Tibial artery (tissue), 4 donors: ENCODE data around the gene PRKD2.
A peak's percentile ranks its signal among the peaks of the same experiment; 100 is the strongest.

Source experiments
- DNase-seq, 2 donors: peaks; one replicate each; pipeline ENCODE4 v3.0.0-alpha.2; 2019
- H3K27ac ChIP-seq, 2 donors: fragments of 200-600 bp; sonication (generic) in 1 of 2; 1 replicate in 1 of 2; 2 replicates in 1 of 2; pipeline ENCODE4 v1.5.1; 2018 to 2019; ENCODE audit warnings: mild to moderate bottlenecking in 1 of 2
- H3K27me3 ChIP-seq, 2 donors: fragments of 200-600 bp; sonication (generic) in 1 of 2; one replicate each; pipeline versions ENCODE4 v1.5.1 to v1.6.0; 2016 to 2019
- H3K36me3 ChIP-seq, 3 donors: fragments of 200-600 bp; sonication (generic) in 2 of 3; one replicate each; pipeline ENCODE4 v1.5.1; 2016 to 2019; ENCODE audit warnings: mild to moderate bottlenecking in 2 of 3
- H3K4me1 ChIP-seq, 4 donors: fragments of 200-600 bp; sonication (generic) in 2 of 4; 1 replicate in 3 of 4; 2 replicates in 1 of 4; pipeline ENCODE4 v1.5.1; 2016 to 2019
- H3K4me3 ChIP-seq, 2 donors: fragments of 200-600 bp; sonication (generic) in 1 of 2; 1 replicate in 1 of 2; 2 replicates in 1 of 2; pipeline ENCODE4 v1.5.1; 2018 to 2019; ENCODE audit warnings: mild to moderate bottlenecking in 2 of 2
- H3K9me3 ChIP-seq, 3 donors: fragments of 200-600 bp; sonication (generic) in 1 of 3; one replicate each; pipeline ENCODE4 v1.5.1; 2016 to 2019
- CTCF ChIP-seq, 2 experiments: fragments of 200-600 bp in 1 of 2; fragments of 450-650 bp in 1 of 2; IDR thresholded peaks; one replicate each; pipeline ENCODE4 v1.5.1; 2017 to 2019; ENCODE audit warnings: antibody characterized with exemption in 2 of 2, mild to moderate bottlenecking in 1 of 2, moderate library complexity in 1 of 2
- intact Hi-C: fragments of 100-400 bp; cut with DNase I; formaldehyde crosslinking; loops from one replicate; pipeline ENCODE4 v1.15.0; 2023; ENCODE audit warnings: low total_unique reads

The PRKD2 gene

GRCh38 chr19:46646402-46646801, 70.5 kb downstream of the PRKD2 start:
- Histone ChIP-seq H3K4me3 (no peak overlapping the region), H3K4me1 (peaks cover 7 to 44% (median 19%) of the 10 kb centered on the region in 4 donors), H3K36me3 (peaks cover 14 to 20% (median 16%) of the 10 kb centered on the region in 3 donors), H3K27me3 (no peaks in the 10 kb centered on the region), H3K27ac (peak overlapping the region; percentile 69 to 78), H3K9me3 (peaks cover 0 to 5% (median 0%) of the 10 kb centered on the region in 3 donors)
- DNase-seq, result no peak
- no peak for TF ChIP-seq CTCF (IDR thresholded peaks at IDR 0.05)
- intact Hi-C loops, result no loop called here

- intact Hi-C loops, result no loop called here
- peaks cover 0 to 5% (median 0%) of the 10 kb centered on the region in 3 donors for H3K9me3 ChIP-seq
- peak in 1 of 2 donors; percentile 79 for DNase-seq
- no peaks in the 10 kb centered on the region for H3K27me3 ChIP-seq
- H3K4me3 ChIP-seq, result no peak overlapping the region
- no peak for TF ChIP-seq CTCF (IDR thresholded peaks at IDR 0.05)
- H3K36me3 ChIP-seq, result peaks cover 11 to 16% (median 12%) of the 10 kb centered on the region in 3 donors
- H3K4me1 ChIP-seq, result peaks cover 7 to 57% (median 23%) of the 10 kb centered on the region in 4 donors
- peak overlapping the region; percentile 69 to 78 for H3K27ac ChIP-seq
These were observed 72.2 kb downstream of the PRKD2 start for GRCh38 chr19:46644720-46645119.

GRCh38 chr19:46640656-46641055, 76.3 kb downstream of the PRKD2 start:
- no peak for DNase-seq
- no peak for TF ChIP-seq CTCF (IDR thresholded peaks at IDR 0.05)
- intact Hi-C loops, result no loop called here
- Histone ChIP-seq H3K4me3 (no peak overlapping the region), H3K27me3 (no peaks in the 10 kb centered on the region), H3K36me3 (no peaks in the 10 kb centered on the region), H3K4me1 (peaks cover 7 to 55% (median 37%) of the 10 kb centered on the region in 4 donors), H3K9me3 (no peaks in the 10 kb centered on the region), H3K27ac (peak overlapping the region; percentile 90 to 96)

- no peaks in the 10 kb centered on the region for H3K27me3 ChIP-seq
These were observed 77.3 kb downstream of the PRKD2 start for GRCh38 chr19:46639358-46640182.

GRCh38 chr19:46637224-46637623, 79.7 kb downstream of the PRKD2 start:
- intact Hi-C loops, result no loop called here
- Histone ChIP-seq H3K36me3 (no peaks in the 10 kb centered on the region), H3K27me3 (no peaks in the 10 kb centered on the region), H3K9me3 (no peaks in the 10 kb centered on the region), H3K4me1 (peaks cover 0 to 44% (median 34%) of the 10 kb centered on the region in 4 donors), H3K27ac (peak overlapping the region in 1 of 2 donors; percentile 10), H3K4me3 (no peak overlapping the region)
- TF ChIP-seq CTCF (IDR thresholded peaks at IDR 0.05), result no peak
- DNase-seq, result no peak

More at GRCh38 chr19:46639358-46640182, 77.3 kb downstream of the PRKD2 start:
- peak overlapping the region; percentile 90 to 96 for H3K27ac ChIP-seq
- intact Hi-C loops, result no loop called here
- H3K36me3 ChIP-seq, result no peaks in the 10 kb centered on the region
- DNase-seq, result peak in 1 of 2 donors; percentile 52
- peaks cover 0 to 51% (median 34%) of the 10 kb centered on the region in 4 donors for H3K4me1 ChIP-seq
- TF ChIP-seq CTCF (IDR thresholded peaks at IDR 0.05), result no peak
- peak overlapping the region; percentile 56 to 85 for H3K4me3 ChIP-seq
- no peaks in the 10 kb centered on the region for H3K9me3 ChIP-seq
